AG09319 (cell line): ENCODE data around the gene CCR8.
"Not testable (repeated sequence)": the region's sequence is repeated elsewhere in the genome, so short reads cannot be mapped to it uniquely, and the experiment has no call there.

ENCODE experiments used
- DNase-seq: peaks from one replicate; pipeline ENCODE4 v3.0.0-alpha.2; 2010; ENCODE audit warnings: low read depth; ENCODE audit errors: extremely low read depth
- TF ChIP-seq, protein P1 (sequence below): IDR thresholded peaks from 2 replicates; pipeline ENCODE4 v1.5.1; 2011; ENCODE audit warnings: low read depth, mild to moderate bottlenecking, inconsistent platforms, low read length, moderate library complexity

Gene CCR8

DNA sequence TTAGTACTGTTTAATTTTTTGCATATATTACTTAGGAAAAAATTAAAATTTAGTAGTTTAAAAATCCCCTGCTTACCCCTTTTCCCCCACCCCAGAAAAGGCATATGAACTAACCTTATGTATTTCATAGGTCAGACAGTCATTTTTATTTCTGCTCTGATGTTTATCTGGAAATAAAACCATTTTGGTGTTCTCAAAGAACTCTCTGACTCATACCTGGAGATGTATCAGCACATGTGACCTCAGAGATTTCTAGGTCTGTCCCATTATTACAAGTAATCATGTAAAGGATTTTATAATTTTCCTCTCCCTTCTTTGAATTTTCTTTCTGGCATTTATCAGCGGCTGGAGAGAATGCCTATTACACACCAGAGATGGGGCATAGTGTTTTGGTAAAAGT, 14.1 kb upstream of the CCR8 start:
- no peak for DNase-seq
- TF ChIP-seq, protein P1, sequence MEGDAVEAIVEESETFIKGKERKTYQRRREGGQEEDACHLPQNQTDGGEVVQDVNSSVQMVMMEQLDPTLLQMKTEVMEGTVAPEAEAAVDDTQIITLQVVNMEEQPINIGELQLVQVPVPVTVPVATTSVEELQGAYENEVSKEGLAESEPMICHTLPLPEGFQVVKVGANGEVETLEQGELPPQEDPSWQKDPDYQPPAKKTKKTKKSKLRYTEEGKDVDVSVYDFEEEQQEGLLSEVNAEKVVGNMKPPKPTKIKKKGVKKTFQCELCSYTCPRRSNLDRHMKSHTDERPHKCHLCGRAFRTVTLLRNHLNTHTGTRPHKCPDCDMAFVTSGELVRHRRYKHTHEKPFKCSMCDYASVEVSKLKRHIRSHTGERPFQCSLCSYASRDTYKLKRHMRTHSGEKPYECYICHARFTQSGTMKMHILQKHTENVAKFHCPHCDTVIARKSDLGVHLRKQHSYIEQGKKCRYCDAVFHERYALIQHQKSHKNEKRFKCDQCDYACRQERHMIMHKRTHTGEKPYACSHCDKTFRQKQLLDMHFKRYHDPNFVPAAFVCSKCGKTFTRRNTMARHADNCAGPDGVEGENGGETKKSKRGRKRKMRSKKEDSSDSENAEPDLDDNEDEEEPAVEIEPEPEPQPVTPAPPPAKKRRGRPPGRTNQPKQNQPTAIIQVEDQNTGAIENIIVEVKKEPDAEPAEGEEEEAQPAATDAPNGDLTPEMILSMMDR, result no peak

DNA sequence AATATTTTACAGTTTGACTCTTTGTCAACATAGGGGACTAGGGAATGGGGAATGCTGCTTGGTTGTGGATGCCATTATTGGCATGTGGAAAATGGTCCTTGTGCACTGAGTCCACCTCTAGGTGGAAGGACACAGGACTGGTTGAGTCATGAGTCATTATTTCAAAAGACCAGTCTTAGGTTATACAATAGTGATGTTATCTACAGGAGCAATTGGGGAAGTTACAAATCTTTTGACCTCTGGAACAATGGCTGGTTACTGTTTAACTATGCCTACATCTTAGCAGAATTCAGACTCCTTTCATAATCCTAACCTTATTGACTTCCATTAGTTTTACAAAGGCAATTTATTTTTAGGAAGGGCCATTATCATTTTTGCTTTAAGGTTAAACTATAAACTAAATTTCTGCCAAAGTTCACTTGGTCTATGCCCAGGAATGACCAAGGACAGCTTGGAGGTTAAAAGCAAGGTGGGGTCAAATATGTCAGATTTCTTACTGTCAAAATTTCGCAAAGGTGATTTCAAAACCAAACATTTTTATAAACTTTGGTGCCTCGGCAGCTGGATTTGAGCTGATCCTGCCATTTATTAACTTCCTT, 11.8 kb upstream of the CCR8 start:
- TF ChIP-seq, protein P1, result no peak
- DNase-seq, result no peak

DNA sequence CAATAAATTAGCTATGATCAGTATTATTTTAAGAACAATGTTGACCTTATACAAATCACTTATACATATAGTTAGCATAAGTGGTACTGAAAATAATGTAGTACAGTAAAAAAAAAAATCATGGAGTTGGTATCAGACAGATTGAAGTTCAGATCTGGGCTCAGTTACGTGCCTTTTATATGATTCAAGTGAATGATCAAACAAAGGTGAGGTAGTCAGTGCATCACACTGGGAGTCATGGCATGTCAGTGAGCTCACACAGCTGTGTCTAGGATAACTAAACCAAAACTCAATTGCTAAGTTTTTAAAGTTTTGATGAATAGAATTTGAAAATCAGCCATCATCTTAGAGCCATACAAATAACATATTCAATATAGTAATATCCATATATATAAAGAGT, 11.2 kb upstream of the CCR8 start:
- DNase-seq, result no peak
- TF ChIP-seq, protein P1, result no peak

DNA sequence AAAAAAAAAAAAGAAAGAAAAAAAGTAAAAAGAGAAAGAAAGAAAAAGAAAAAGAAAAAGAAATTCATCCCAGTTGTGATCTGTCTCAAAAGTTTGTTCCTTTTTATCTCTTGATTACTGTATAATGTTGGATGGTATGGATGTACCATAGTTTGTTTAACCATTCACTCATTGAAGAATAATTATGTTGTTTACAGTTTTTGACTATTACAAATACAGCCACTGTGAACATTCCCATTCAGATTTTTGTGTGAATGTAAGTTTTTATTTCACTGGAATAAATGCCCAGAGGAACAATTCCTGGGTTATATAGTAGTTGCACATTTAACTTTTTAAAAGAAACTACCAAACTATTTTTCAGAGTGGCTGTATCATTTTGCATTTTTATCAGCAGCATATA, 10.3 kb upstream of the CCR8 start:
- TF ChIP-seq, protein P1, result no peak
- DNase-seq, result no peak

DNA sequence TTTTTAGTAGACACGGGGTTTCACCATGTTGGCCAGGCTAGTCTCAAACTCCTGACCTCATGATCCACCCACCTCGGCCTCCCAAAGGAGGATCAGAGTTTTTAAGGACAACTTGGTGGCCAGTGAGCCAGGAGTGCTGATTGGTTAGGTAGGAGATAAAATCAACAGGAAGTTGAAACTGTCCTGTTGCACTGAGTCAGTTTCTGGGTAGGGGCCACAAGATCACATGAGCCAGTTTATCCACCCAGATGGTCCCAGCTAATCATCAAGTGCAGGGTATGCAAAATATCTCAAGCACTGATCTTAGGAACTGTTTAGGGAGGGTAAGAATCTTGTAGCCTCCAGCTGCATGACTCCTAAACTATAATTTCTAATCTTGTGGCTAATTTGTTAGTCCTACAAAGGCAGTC, 7.9 kb upstream of the CCR8 start:
- DNase-seq, result not testable (repeated sequence)

DNA sequence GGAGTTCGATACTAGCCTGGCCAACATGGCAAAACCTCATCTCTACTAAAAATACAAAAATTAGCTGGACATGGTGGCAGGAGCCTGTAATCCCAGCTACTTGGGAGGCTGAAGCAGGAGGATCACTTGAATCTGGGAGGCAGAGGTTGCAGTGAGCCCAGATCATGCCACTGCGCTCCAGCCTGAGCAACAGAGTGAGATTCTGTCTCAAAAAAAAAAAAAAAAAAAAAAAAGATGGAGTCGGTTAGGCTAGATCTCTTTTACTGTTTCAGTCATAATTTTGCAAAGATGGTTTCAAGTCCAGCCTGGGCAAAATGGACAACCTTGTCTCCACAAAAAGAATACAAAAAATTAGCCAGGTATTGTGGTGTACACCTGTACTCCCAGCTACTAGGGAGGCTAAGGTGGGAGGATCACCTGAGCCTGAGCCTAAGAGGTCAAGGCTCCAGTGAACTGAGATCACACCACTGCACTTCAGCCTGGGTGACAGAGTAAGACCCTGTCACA, 7.2 kb upstream of the CCR8 start:
- DNase-seq, result not testable (repeated sequence)

DNA sequence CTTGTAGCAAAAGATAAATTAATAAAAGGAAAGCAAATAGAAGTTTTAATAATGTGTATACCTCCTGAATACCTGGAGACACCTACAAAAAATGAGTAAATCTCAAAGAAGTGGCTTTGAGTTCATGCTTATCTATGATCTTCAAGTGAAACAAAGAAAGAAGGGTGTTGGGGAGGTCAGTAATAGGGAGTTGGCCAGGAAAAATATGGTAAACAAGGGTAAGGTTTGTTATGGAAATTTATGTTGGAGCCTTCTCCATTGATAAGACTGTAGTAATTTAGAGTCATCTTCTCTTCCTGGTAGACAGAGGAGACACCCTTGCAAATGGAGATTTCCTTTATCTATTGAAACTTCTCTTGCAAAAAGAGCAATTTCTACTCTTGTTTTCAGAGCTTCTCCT, 6.6 kb upstream of the CCR8 start:
- TF ChIP-seq, protein P1, result no peak

DNA sequence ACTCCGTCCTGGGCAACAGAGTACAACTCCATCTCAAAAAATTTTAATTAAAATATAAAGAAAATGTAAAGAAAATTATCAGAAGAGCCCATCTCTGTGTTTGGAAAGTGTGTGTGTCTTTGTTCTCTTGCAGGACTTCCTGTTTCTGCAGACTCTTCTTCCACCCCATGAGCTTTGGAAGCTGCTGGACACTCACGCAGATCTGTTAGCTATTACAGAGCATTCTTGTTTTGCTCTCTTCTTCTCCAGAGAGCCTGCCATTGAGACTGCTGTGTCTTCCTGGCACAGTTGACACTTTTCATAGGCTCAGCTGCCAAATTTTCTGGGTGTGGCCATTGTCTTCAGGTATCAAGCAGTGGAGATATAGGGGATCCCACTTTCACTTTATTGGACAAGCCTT, 6.0 kb upstream of the CCR8 start:
- TF ChIP-seq, protein P1, result no peak
- no peak for DNase-seq

More for the DNA sequence above, 6.6 kb upstream of the CCR8 start:
- no peak for DNase-seq
